SK-N-SH treated with all-trans-retinoic acid at 6 μM for 48 hours (cell line): ENCODE results near the gene RPS6KA4.

ENCODE experiments used
- ATAC-seq: fragments of 200-7000 bp; cut with Tn5 transposase; 3 replicates; pipeline ENCODE4 v1.9.1; 2020; ENCODE audit warnings: mild to moderate bottlenecking, moderate library complexity
- ARNTL ChIP-seq: fragments of 450-650 bp; formaldehyde crosslinking; IDR thresholded peaks from 2 replicates; pipeline ENCODE4 v1.5.0; 2020; ENCODE audit warnings: low read depth, mild to moderate bottlenecking, moderate library complexity, borderline replicate concordance
- BACH2 ChIP-seq: fragments of 250-450 bp; sonication (Bioruptor Pico); IDR thresholded peaks from 2 replicates; pipeline ENCODE4 v1.9.0; 2021; ENCODE audit warnings: mild to moderate bottlenecking, borderline replicate concordance
- CSDC2 ChIP-seq: fragments of 250-450 bp; sonication (Bioruptor Pico); IDR thresholded peaks from 2 replicates; pipeline ENCODE4 v1.5.0; 2020; ENCODE audit warnings: mild to moderate bottlenecking, moderate library complexity
- ESRRG ChIP-seq: fragments of 250-450 bp; sonication (Bioruptor Pico); IDR thresholded peaks from 2 replicates; pipeline ENCODE4 v1.6.1; 2021; ENCODE audit warnings: mild to moderate bottlenecking
- GLIS3 ChIP-seq: fragments of 250-450 bp; sonication (Bioruptor Pico); IDR thresholded peaks from 2 replicates; pipeline ENCODE4 v1.5.0; 2020; ENCODE audit warnings: mild to moderate bottlenecking, moderate library complexity
- ISL1 ChIP-seq: fragments of 250-450 bp; sonication (Bioruptor Pico); IDR thresholded peaks from 2 replicates; pipeline ENCODE4 v2.1.2; 2022; ENCODE audit warnings: mild to moderate bottlenecking, moderate library complexity
- PPARA ChIP-seq: fragments of 250-450 bp; sonication (Bioruptor Pico); IDR thresholded peaks from 2 replicates; pipeline ENCODE4 v1.5.0; 2020; ENCODE audit warnings: mild to moderate bottlenecking, borderline replicate concordance
- SNAI2 ChIP-seq: fragments of 250-450 bp; sonication (Bioruptor Pico); IDR thresholded peaks from 2 replicates; pipeline ENCODE4 v1.5.0; 2020; ENCODE audit warnings: mild to moderate bottlenecking, moderate library complexity
- TCF4 ChIP-seq: fragments of 250-450 bp; sonication (Bioruptor Pico); IDR thresholded peaks from 2 replicates; pipeline ENCODE4 v1.8.0; 2021; ENCODE audit warnings: mild to moderate bottlenecking, moderate library complexity, borderline replicate concordance
- TOX ChIP-seq: fragments of 250-450 bp; sonication (Bioruptor Pico); IDR thresholded peaks from 2 replicates; pipeline ENCODE4 v1.8.0; 2021; ENCODE audit warnings: mild to moderate bottlenecking, moderate library complexity, borderline replicate concordance
- ZFP3 ChIP-seq: fragments of 250-450 bp; sonication (Bioruptor Pico); IDR thresholded peaks from 2 replicates; pipeline ENCODE4 v1.5.0; 2020; ENCODE audit warnings: mild to moderate bottlenecking, moderate library complexity
- ZFP30 ChIP-seq: fragments of 450-650 bp; formaldehyde crosslinking; IDR thresholded peaks from 2 replicates; pipeline ENCODE4 v1.5.0; 2022; ENCODE audit warnings: mild to moderate bottlenecking, moderate library complexity
- ZNF565 ChIP-seq: fragments of 450-650 bp; formaldehyde crosslinking; conservative IDR thresholded peaks from 2 replicates; pipeline ENCODE4 v1.5.0; 2020; ENCODE audit warnings: low read depth, mild to moderate bottlenecking, moderate library complexity
- ZNF70 ChIP-seq: fragments of 450-650 bp; formaldehyde crosslinking; IDR thresholded peaks from 2 replicates; pipeline ENCODE4 v1.5.0; 2020; ENCODE audit warnings: mild to moderate bottlenecking, moderate library complexity
- ZNF8 ChIP-seq: fragments of 450-650 bp; formaldehyde crosslinking; IDR thresholded peaks from 2 replicates; pipeline ENCODE4 v1.5.0; 2020; ENCODE audit warnings: mild to moderate bottlenecking, moderate library complexity
- TF ChIP-seq, protein P1 (sequence below): fragments of 250-450 bp; sonication (Bioruptor Pico); IDR thresholded peaks from 2 replicates; pipeline ENCODE4 v1.5.0; 2020; ENCODE audit warnings: mild to moderate bottlenecking, moderate library complexity
- TF ChIP-seq, protein P2 (sequence below): fragments of 250-450 bp; sonication (Bioruptor Pico); IDR thresholded peaks from 2 replicates; pipeline ENCODE4 v1.8.0; 2020; ENCODE audit warnings: mild to moderate bottlenecking, moderate library complexity, borderline replicate concordance
- TF ChIP-seq, protein P3 (sequence below): fragments of 250-450 bp; sonication (Bioruptor Pico); IDR thresholded peaks from 2 replicates; pipeline ENCODE4 v1.5.1; 2021; ENCODE audit warnings: mild to moderate bottlenecking, moderate library complexity
- TF ChIP-seq, protein P4 (sequence below): fragments of 250-450 bp; sonication (Bioruptor Pico); IDR thresholded peaks from 2 replicates; pipeline ENCODE4 v1.5.1; 2020; ENCODE audit warnings: low read depth, mild to moderate bottlenecking, moderate library complexity

RPS6KA4 gene

DNA sequence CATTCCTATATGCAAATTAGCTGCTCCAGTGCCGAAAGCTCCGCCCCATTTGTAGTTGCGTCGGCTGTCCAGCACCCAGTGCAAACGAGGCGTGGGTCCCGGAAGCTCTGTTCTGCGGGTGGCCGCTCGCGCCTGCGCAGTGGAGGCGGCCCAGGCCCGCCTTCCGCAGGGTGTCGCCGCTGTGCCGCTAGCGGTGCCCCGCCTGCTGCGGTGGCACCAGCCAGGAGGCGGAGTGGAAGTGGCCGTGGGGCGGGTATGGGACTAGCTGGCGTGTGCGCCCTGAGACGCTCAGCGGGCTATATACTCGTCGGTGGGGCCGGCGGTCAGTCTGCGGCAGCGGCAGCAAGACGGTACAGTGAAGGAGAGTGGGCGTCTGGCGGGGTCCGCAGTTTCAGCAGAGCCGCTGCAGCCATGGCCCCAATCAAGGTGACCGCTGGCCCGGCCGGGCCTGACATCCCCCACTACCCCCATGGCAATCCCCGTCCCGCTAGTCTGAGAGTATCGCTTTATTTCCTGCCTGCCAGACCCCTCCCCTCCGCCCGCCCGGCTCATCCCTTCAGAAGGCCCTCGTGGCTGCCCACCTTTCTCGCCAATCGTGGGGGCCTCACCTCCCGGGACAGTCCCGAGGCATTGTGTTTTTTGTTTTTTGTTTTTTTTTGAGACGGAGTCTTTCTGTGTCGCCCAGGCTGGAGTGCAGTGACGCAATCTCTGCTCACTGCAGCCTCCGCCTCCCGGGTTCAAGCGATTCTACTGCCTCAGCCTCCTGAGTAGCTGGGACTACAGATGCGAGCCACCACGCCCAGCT, 40.8 kb upstream of the RPS6KA4 start, which contains the start of gene PRDX5:
PRDX5 (plus strand) TSS at position 161 of the 805 bp plus-strand sequence; CDS start at position 256, 95 bp downstream.
- TF ChIP-seq, protein P1, sequence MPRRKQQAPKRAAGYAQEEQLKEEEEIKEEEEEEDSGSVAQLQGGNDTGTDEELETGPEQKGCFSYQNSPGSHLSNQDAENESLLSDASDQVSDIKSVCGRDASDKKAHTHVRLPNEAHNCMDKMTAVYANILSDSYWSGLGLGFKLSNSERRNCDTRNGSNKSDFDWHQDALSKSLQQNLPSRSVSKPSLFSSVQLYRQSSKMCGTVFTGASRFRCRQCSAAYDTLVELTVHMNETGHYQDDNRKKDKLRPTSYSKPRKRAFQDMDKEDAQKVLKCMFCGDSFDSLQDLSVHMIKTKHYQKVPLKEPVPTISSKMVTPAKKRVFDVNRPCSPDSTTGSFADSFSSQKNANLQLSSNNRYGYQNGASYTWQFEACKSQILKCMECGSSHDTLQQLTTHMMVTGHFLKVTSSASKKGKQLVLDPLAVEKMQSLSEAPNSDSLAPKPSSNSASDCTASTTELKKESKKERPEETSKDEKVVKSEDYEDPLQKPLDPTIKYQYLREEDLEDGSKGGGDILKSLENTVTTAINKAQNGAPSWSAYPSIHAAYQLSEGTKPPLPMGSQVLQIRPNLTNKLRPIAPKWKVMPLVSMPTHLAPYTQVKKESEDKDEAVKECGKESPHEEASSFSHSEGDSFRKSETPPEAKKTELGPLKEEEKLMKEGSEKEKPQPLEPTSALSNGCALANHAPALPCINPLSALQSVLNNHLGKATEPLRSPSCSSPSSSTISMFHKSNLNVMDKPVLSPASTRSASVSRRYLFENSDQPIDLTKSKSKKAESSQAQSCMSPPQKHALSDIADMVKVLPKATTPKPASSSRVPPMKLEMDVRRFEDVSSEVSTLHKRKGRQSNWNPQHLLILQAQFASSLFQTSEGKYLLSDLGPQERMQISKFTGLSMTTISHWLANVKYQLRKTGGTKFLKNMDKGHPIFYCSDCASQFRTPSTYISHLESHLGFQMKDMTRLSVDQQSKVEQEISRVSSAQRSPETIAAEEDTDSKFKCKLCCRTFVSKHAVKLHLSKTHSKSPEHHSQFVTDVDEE (CRISPR knock-in tag), result no peak
- no peak for TF ChIP-seq TCF4 (CRISPR knock-in tag)
- TF ChIP-seq PPARA (CRISPR knock-in tag), result no peak
- TF ChIP-seq ZFP3 (CRISPR knock-in tag), result no peak
- TF ChIP-seq GLIS3 (CRISPR knock-in tag), result no peak
- TF ChIP-seq ESRRG (CRISPR knock-in tag), result no peak
- TF ChIP-seq, protein P2, sequence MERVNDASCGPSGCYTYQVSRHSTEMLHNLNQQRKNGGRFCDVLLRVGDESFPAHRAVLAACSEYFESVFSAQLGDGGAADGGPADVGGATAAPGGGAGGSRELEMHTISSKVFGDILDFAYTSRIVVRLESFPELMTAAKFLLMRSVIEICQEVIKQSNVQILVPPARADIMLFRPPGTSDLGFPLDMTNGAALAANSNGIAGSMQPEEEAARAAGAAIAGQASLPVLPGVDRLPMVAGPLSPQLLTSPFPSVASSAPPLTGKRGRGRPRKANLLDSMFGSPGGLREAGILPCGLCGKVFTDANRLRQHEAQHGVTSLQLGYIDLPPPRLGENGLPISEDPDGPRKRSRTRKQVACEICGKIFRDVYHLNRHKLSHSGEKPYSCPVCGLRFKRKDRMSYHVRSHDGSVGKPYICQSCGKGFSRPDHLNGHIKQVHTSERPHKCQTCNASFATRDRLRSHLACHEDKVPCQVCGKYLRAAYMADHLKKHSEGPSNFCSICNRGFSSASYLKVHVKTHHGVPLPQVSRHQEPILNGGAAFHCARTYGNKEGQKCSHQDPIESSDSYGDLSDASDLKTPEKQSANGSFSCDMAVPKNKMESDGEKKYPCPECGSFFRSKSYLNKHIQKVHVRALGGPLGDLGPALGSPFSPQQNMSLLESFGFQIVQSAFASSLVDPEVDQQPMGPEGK (CRISPR knock-in tag), result no peak
- TF ChIP-seq ARNTL, result no peak
- no peak for TF ChIP-seq SNAI2 (CRISPR knock-in tag)
- TF ChIP-seq ZFP30 (CRISPR knock-in tag), result no peak
- TF ChIP-seq TOX (CRISPR knock-in tag), result no peak
- TF ChIP-seq ZNF8 (CRISPR knock-in tag), result no peak
- TF ChIP-seq ZNF70, result no peak
- TF ChIP-seq BACH2 (CRISPR knock-in tag), result no peak
- TF ChIP-seq, protein P3, sequence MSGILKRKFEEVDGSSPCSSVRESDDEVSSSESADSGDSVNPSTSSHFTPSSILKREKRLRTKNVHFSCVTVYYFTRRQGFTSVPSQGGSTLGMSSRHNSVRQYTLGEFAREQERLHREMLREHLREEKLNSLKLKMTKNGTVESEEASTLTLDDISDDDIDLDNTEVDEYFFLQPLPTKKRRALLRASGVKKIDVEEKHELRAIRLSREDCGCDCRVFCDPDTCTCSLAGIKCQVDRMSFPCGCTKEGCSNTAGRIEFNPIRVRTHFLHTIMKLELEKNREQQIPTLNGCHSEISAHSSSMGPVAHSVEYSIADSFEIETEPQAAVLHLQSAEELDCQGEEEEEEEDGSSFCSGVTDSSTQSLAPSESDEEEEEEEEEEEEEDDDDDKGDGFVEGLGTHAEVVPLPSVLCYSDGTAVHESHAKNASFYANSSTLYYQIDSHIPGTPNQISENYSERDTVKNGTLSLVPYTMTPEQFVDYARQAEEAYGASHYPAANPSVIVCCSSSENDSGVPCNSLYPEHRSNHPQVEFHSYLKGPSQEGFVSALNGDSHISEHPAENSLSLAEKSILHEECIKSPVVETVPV, result no peak
- no peak for TF ChIP-seq CSDC2 (CRISPR knock-in tag)
- peak; percentile 86 for ATAC-seq

DNA sequence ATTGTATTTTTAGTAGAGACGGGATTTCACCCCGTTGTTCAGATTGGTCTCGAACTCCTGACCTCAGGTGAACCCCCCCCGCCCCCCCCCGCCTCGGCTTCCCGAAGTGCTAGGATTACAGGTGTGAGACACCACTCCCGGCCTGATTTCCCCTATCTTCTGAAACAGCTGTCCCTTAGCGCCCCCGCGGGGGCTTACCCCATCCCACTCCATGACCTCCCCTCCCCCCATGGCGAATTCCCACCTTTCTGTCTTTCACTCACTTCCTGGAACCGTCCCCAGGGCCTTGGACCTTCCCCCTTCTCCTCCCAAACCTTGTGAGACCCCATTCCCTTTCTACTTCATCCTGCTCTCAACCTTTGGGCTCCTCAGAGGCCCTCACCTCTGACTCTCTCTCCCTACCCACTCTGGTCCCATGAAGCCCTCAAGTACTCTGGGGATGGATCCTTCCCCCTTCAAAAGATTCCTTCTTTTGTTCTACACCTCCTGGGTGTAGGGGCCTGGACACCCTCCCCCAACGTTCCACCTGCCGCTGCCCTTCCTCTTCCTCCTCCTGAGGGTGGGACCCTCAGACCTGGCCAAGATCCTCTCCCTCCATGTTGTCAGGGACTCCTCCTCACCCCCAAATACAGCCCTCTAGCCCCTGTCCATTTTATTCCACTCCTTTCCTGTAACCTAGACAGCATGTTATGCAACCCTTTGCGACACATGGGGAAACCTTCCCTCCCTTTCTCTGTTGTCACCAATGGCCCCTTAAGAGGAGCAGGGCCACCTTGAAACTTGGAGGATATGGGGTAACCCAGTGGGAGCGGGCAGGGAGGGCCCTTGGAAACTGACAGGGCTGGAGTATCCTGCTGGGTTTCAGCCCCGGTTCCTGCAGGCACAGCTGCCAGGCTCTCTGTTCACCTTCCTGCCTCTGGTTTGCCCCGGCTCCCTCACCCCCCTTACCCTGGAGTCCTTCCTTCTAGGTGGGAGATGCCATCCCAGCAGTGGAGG, 39.9 kb upstream of the RPS6KA4 start:
- TF ChIP-seq ZFP30 (CRISPR knock-in tag) (no peak), ZNF70 (no peak), GLIS3 (CRISPR knock-in tag) (no peak)
- TF ChIP-seq, all 23 proteins: peak for 0
- ATAC-seq, result no peak

DNA sequence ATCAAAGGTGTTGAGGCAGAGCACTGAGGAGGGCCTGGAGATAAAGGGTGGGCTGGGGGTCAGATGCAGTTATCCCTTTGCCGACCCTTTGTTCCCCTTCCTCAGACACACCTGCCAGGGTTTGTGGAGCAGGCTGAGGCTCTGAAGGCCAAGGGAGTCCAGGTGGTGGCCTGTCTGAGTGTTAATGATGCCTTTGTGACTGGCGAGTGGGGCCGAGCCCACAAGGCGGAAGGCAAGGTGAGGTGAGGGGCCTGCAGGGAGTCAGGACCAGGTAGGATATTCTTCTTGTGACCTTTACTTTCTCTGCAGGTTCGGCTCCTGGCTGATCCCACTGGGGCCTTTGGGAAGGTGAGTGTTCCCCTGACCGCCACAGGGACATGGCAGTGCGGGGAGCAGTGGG, 38.4 kb upstream of the RPS6KA4 start:
- TF ChIP-seq TCF4 (CRISPR knock-in tag), result no peak
- TF ChIP-seq TOX (CRISPR knock-in tag), result no peak
- no peak for TF ChIP-seq ZNF565 (CRISPR knock-in tag)
- no peak for TF ChIP-seq ISL1 (CRISPR knock-in tag)

DNA sequence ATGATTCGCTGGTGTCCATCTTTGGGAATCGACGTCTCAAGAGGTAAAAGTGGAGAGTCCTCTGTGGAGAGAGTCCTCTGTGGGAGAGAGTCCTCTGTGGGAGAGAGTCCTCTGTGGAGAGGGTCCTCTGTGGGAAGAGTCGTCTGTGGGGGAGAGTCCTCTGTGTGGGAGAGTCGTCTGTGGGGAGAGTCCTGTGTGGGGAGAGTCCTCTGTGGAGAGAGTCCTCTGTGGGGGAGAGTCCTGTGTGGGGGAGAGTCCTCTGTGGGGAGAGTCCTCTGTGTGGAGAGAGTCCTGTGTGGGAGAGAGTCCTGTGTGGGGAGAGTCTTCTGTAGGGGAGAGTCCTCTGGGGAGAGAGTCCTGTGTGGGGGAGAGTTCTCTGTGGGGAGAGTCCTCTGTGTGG, 37.9 kb upstream of the RPS6KA4 start:
- TF ChIP-seq SNAI2 (CRISPR knock-in tag) (no peak), BACH2 (CRISPR knock-in tag) (no peak), ESRRG (CRISPR knock-in tag) (no peak), CSDC2 (CRISPR knock-in tag) (no peak), GLIS3 (CRISPR knock-in tag) (no peak)
- TF ChIP-seq, protein P4, sequence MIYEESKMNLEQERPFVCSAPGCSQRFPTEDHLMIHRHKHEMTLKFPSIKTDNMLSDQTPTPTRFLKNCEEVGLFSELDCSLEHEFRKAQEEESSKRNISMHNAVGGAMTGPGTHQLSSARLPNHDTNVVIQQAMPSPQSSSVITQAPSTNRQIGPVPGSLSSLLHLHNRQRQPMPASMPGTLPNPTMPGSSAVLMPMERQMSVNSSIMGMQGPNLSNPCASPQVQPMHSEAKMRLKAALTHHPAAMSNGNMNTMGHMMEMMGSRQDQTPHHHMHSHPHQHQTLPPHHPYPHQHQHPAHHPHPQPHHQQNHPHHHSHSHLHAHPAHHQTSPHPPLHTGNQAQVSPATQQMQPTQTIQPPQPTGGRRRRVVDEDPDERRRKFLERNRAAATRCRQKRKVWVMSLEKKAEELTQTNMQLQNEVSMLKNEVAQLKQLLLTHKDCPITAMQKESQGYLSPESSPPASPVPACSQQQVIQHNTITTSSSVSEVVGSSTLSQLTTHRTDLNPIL (CRISPR knock-in tag), result no peak
- ATAC-seq, result no peak

More for the DNA sequence above, 38.4 kb upstream of the RPS6KA4 start:
- ATAC-seq, result no peak
